SH-SY5Y (cell line): ENCODE data around the gene STK40.

ENCODE experiments used
- GATA2 ChIP-seq: IDR thresholded peaks from 2 replicates; pipeline ENCODE4 v1.6.1; 2011; ENCODE audit warnings: mild to moderate bottlenecking, low read depth, low read length
- GATA3 ChIP-seq: IDR thresholded peaks from 2 replicates; pipeline ENCODE4 v1.6.1; 2011; ENCODE audit warnings: low read depth, mild to moderate bottlenecking, low read length, moderate library complexity

Gene STK40

GRCh38 chr1:36401602-36402503 lies 16.1 kb upstream of the STK40 start:
- TF ChIP-seq GATA3 (no peak), GATA2 (no peak)

- TF ChIP-seq GATA3 (no peak), GATA2 (no peak)
These were observed 15.3 kb upstream of the STK40 start for GRCh38 chr1:36400825-36401601.

- no peak for TF ChIP-seq GATA2
- no peak for TF ChIP-seq GATA3
These were observed 14.7 kb upstream of the STK40 start for GRCh38 chr1:36400514-36400824.

GRCh38 chr1:36398370-36398977 lies 12.8 kb upstream of the STK40 start:
- no peak for TF ChIP-seq GATA2
- TF ChIP-seq GATA3: no peak

GRCh38 chr1:36397378-36398230 lies 11.9 kb upstream of the STK40 start, which contains the start of gene LSM10:
Gene LSM10 (minus strand): TSS chr1:36397908. CDS start chr1:36394129, 3,779 bp downstream.
- TF ChIP-seq GATA3: no peak
- no peak for TF ChIP-seq GATA2

GRCh38 chr1:36397083-36397377 lies 11.3 kb upstream of the STK40 start:
- TF ChIP-seq GATA3 (no peak), GATA2 (no peak)

- TF ChIP-seq GATA3 (no peak), GATA2 (no peak)
These were observed 10.6 kb upstream of the STK40 start for GRCh38 chr1:36396359-36396758.

GRCh38 chr1:36393686-36394085 lies 8.0 kb upstream of the STK40 start:
- TF ChIP-seq GATA2 (no peak), GATA3 (no peak)

GRCh38 chr1:36392836-36393235 lies 7.1 kb upstream of the STK40 start:
- TF ChIP-seq GATA3 (no peak), GATA2 (no peak)

GRCh38 chr1:36391271-36391670 lies 5.5 kb upstream of the STK40 start:
- no peak for TF ChIP-seq GATA3
- TF ChIP-seq GATA2: no peak

GRCh38 chr1:36390411-36390810 lies 4.7 kb upstream of the STK40 start:
- TF ChIP-seq GATA2: no peak
- no peak for TF ChIP-seq GATA3

- TF ChIP-seq GATA3: no peak
- no peak for TF ChIP-seq GATA2
These were observed 4.3 kb upstream of the STK40 start for GRCh38 chr1:36389999-36390398.

GRCh38 chr1:36389261-36389660 lies 3.5 kb upstream of the STK40 start:
- no peak for TF ChIP-seq GATA2
- no peak for TF ChIP-seq GATA3
